Endothelial cell of umbilical vein (primary cell): ENCODE measurements around the gene CBLN3. TPM values are rescaled to one million over a fixed set of nuclear protein-coding genes. Genes with fewer than 3 reads are reported as not detected.

ENCODE experiments used
- BruUV-seq: library from RNA; stranded (reverse); fragments of 400-500 nt; replicated peaks from 2 replicates; lab custom pipeline; 2021; lab: Mats Ljungman, UMichigan
- CTCF ChIA-PET: fragments of 300-600, 350-600 bp; sonication (Branson Sonifier 250); formaldehyde crosslinking; loops from one replicate; lab custom pipeline; 2021; ENCODE audit warnings: antibody characterized with exemption, inconsistent platforms; lab: Charles Lee
- POLR2A ChIA-PET: fragments of 300-600, 350-600 bp; sonication (Branson Sonifier 250); formaldehyde crosslinking; loops from one replicate; lab custom pipeline; 2021; ENCODE audit warnings: antibody characterized with exemption, inconsistent platforms; lab: Charles Lee
- DNase-seq: peaks from one replicate; pipeline ENCODE4 v3.0.0-alpha.2; 2011; ENCODE audit warnings: low read depth, low spot score
- FAIRE-seq: peaks from 2 replicates; lab custom pipeline; 2011; peaks lifted over from hg19 to GRCh38; lab: Jason Lieb, UNC
- H2AFZ ChIP-seq: 2 replicates; pipeline ENCODE4 v1.6.0; 2012; ENCODE audit warnings: low read depth, low read length, control low read depth, inconsistent platforms
- H3K27ac ChIP-seq: 2 replicates; pipeline ENCODE4 v1.5.1; 2011; ENCODE audit warnings: low read depth, mild to moderate bottlenecking, control low read depth, low read length, moderate library complexity; ENCODE audit not compliant: insufficient read depth
- H3K27me3 ChIP-seq, 2 experiments: 2 replicates each; pipeline versions ENCODE4 v1.6.0 to v1.6.1; 2011; ENCODE audit warnings: low read length in 2 of 2, mixed read lengths in 1 of 2; ENCODE audit not compliant: control insufficient read depth in 2 of 2, insufficient read depth in 2 of 2
- H3K36me3 ChIP-seq, 2 experiments: 2 replicates in 1 of 2; 3 replicates in 1 of 2; pipeline ENCODE4 v1.5.1; 2011; ENCODE audit warnings: low read length in 2 of 2, mild to moderate bottlenecking in 1 of 2, moderate library complexity in 1 of 2; ENCODE audit not compliant: control insufficient read depth in 2 of 2, insufficient read depth in 2 of 2; ENCODE audit errors: extremely low read depth in 1 of 2
- H3K4me1 ChIP-seq: 3 replicates; pipeline ENCODE4 v1.5.1; 2011; ENCODE audit warnings: mild to moderate bottlenecking, low read length; ENCODE audit not compliant: control insufficient read depth, insufficient read depth; ENCODE audit errors: extremely low read depth
- H3K4me2 ChIP-seq: 2 replicates; pipeline ENCODE4 v1.6.1; 2011; ENCODE audit warnings: low read length, control low read depth, mixed read lengths; ENCODE audit not compliant: insufficient read depth
- H3K4me3 ChIP-seq, 3 experiments: fragments of 200-600 bp in 1 of 3; sonication (generic), shearing (Covaris generic) in 1 of 3; replicated peaks in 1 of 3; 2 replicates each; pipeline ENCODE4 v1.5.1; 2011 to 2016; ENCODE audit warnings: control low read depth in 3 of 3, low read length in 3 of 3, mild to moderate bottlenecking in 2 of 3, inconsistent platforms in 1 of 3, low read depth in 1 of 3, moderate library complexity in 1 of 3; ENCODE audit not compliant: insufficient read depth in 1 of 3
- H3K79me2 ChIP-seq: 2 replicates; pipeline ENCODE4 v1.6.0; 2012; ENCODE audit warnings: low read length, inconsistent platforms; ENCODE audit not compliant: control insufficient read depth, insufficient read depth
- H3K9ac ChIP-seq: replicated peaks from 2 replicates; pipeline ENCODE3; 2011; ENCODE audit warnings: low read length, control low read depth; ENCODE audit not compliant: insufficient read depth; ENCODE audit errors: extremely low read depth
- H3K9me1 ChIP-seq: replicated peaks from 3 replicates; pipeline ENCODE4 v1.6.0; 2011; ENCODE audit warnings: mild to moderate bottlenecking, low read length; ENCODE audit not compliant: control insufficient read depth, insufficient read depth; ENCODE audit errors: extremely low read depth
- H3K9me3 ChIP-seq: replicated peaks from 2 replicates; pipeline ENCODE4 v1.5.1; 2012; ENCODE audit warnings: low read length, inconsistent platforms; ENCODE audit not compliant: control insufficient read depth, insufficient read depth
- H4K20me1 ChIP-seq: replicated peaks from 2 replicates; pipeline ENCODE3; 2011; ENCODE audit warnings: mild to moderate bottlenecking, low read length; ENCODE audit not compliant: control insufficient read depth, insufficient read depth; ENCODE audit errors: extremely low read depth
- CTCF ChIP-seq, 2 donors: IDR thresholded peaks; 1 replicate in 1 of 2; 2 replicates in 1 of 2; pipeline ENCODE4 v1.5.1; 2011; ENCODE audit warnings: low read length in 2 of 2, mild to moderate bottlenecking in 2 of 2, moderate library complexity in 2 of 2, control low read depth in 1 of 2, inconsistent platforms in 1 of 2, low read depth in 1 of 2; ENCODE audit not compliant: insufficient read depth in 1 of 2; ENCODE audit errors: extremely low read depth in 1 of 2
- EZH2 ChIP-seq: IDR thresholded peaks from 2 replicates; pipeline ENCODE4 v1.6.1; 2012; ENCODE audit warnings: borderline replicate concordance, low read depth, mild to moderate bottlenecking, moderate library complexity, low read length, inconsistent platforms; ENCODE audit not compliant: severe bottlenecking
- FOS ChIP-seq: IDR thresholded peaks from 2 replicates; pipeline ENCODE4 v1.6.1; 2011; ENCODE audit warnings: mild to moderate bottlenecking, low read length, moderate library complexity, borderline replicate concordance; ENCODE audit not compliant: insufficient read depth
- GATA2 ChIP-seq: IDR thresholded peaks from 2 replicates; pipeline ENCODE4 v1.7.0; 2011; ENCODE audit warnings: low read depth, mild to moderate bottlenecking, moderate library complexity, mixed read lengths, low read length; ENCODE audit not compliant: insufficient read length, insufficient read depth
- JUN ChIP-seq: IDR thresholded peaks from 2 replicates; pipeline ENCODE4 v1.6.1; 2011; ENCODE audit warnings: borderline replicate concordance, low read depth; ENCODE audit not compliant: insufficient read length, insufficient read depth
- MAX ChIP-seq: IDR thresholded peaks from 2 replicates; pipeline ENCODE4 v1.6.1; 2011; ENCODE audit not compliant: insufficient read depth, insufficient read length
- MYC ChIP-seq: IDR thresholded peaks from one replicate; pipeline ENCODE4 v1.6.1; 2011; ENCODE audit warnings: mild to moderate bottlenecking, low read depth, low read length
- POLR2A ChIP-seq: IDR thresholded peaks from 2 replicates; pipeline ENCODE4 v1.6.1; 2012; ENCODE audit warnings: low read depth, mild to moderate bottlenecking, control low read depth, low read length
- POLR2AphosphoS5 ChIP-seq: IDR thresholded peaks from 2 replicates; pipeline ENCODE4 v1.6.1; 2012; ENCODE audit warnings: low read depth, mild to moderate bottlenecking, control low read depth, low read length, moderate library complexity; ENCODE audit not compliant: insufficient read depth
- dilution Hi-C: fragments of 300-500 bp; cut with MboI; formaldehyde crosslinking; loops from one replicate; pipeline ENCODE4 v1.15.0; 2019; ENCODE audit warnings: low sequenced_read_pairs; ENCODE audit not compliant: extremely low pct_ligation_motif_present
- intact Hi-C: fragments of 100-400 bp; cut with micrococcal nuclease; formaldehyde crosslinking; loops from one replicate; pipeline ENCODE4 v1.10.0; 2022
- polyA plus RNA-seq, 4 experiments: library from polyadenylated mRNA; depleted of rRNA in 3 of 4; stranded (reverse) in 3 of 4; unstranded in 1 of 4; fragments of >200 nt; gene quantifications; 2 replicates each; pipeline versions ENCODE4 v1.2.1 to v1.2.3, GENCODE V29; 2011 to 2012; ENCODE audit warnings: missing spikeins in 1 of 4
- total RNA-seq: library from RNA; stranded (reverse); gene quantifications from 2 replicates; pipeline ENCODE4 v1.2.3, GENCODE V29; 2021

Gene CBLN3
- total and polyA plus RNA-seq, 2 donors (not counting 3 experiments of a cell fraction or from before 2014, with no cell fraction given) = 7.9 to 8.6 TPM

DNA sequence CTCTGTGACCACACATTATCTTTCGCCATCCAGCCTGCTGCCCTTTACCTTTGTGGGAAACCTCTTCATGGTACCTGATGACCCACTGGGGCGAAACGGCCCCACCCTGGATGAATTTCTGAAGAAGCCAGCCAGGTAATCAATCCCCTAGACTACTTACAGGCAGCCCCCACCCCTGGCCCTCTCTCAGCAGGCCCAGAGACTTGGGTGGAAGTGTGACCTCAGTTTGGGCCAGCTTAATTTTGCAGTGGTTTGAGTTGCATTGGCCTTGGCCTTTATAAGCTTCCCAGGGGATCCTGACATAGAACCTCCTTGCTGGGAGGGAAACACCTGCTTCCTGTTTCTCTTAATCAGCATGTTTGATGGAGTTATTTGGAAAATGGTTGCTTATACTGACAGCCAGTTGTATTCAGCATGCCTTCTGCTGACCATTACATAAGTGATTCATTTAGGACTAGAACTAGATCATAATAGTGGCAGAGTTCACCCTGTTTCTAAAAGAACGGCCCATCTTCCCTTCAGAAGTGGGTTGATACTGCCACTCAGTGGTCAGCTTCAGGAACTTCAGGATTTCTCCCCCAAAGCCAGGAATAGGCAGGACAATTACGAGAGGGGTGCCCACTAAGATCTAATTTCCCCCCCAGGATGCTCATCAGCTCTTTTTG lies 7.0 kb upstream of the CBLN3 start:
- Histone ChIP-seq H3K4me1 (peaks cover 43% of the 10 kb centered on the region), H3K9ac (peak overlapping the region; percentile 14), H3K36me3 (peaks cover 13 to 37% of the 10 kb centered on the region in 2 experiments), H4K20me1 (no peaks in the 10 kb centered on the region), H3K4me2 (no peak overlapping the region), H3K27ac (peak overlapping the region; percentile 75), H3K9me1 (no peaks in the 10 kb centered on the region), H3K4me3 (no peak overlapping the region), H3K9me3 (no peaks in the 10 kb centered on the region), H3K79me2 (peaks cover 13% of the 10 kb centered on the region), H2AFZ (no peak overlapping the region), H3K27me3 (no peaks in the 10 kb centered on the region)
- peak; percentile 97 for FAIRE-seq
- dilution Hi-C loops (no loop called here), intact Hi-C loops (loop anchor here (1.0 kb wide), 5 partner anchors 71 to 194 kb away; partner anchors contain the start of gene TINF2)
- peak; percentile 95 for DNase-seq
- ChIA-PET POLR2A (interaction anchor here (0.8 to 2.4 kb wide), 4 partner anchors 11 to 103 kb away, joined by 3 to 7 read pairs (median 3); no protein-coding TSS in a partner anchor), CTCF (interaction anchor here (0.7 to 10.2 kb wide), 29 partner anchors 9 to 378 kb away, joined by 3 to 811 read pairs (median 4); partner anchors contain the start of genes ADCY4, CIDEB, LTB4R and LTB4R2)
- BruUV-seq = no TSS peak
- peak; percentile 29 for TF ChIP-seq MAX
- TF ChIP-seq EZH2 = no peak
- peak; percentile 52 for TF ChIP-seq FOS
- no peak for TF ChIP-seq POLR2A
- peak; percentile 60 for TF ChIP-seq JUN
- TF ChIP-seq POLR2AphosphoS5 = peak; percentile 75
- TF ChIP-seq GATA2 = no peak
- no peak for TF ChIP-seq MYC
- peak; percentile 72 to 77 for TF ChIP-seq CTCF (IDR thresholded peaks at IDR 0.05; ENCODE audit: extremely low read depth in 1 of 2, insufficient read depth in 1 of 2, low read depth in 1 of 2, low read length in 2 of 2)
